Left forelimb (tissue), 1 donor: ENCODE data around the gene INKA2.

Source experiments
- DNase-seq: peaks from one replicate; pipeline ENCODE4 v3.0.0-alpha.2; 2018; ENCODE audit warnings: low spot score

Gene INKA2

GRCh38 chr1:111739194-111739924 lies at the start of gene INKA2:
Gene INKA2 (minus strand): TSS chr1:111739395. CDS start chr1:111739242, 153 bp downstream.
- DNase-seq = peak; percentile 88

GRCh38 chr1:111786669-111787207 lies 47.5 kb upstream of the INKA2 start:
- DNase-seq = no peak

- DNase-seq = no peak
These were observed 45.2 kb upstream of the INKA2 start for GRCh38 chr1:111784273-111784901.

- DNase-seq = no peak
These were observed 40.4 kb upstream of the INKA2 start for GRCh38 chr1:111779546-111779945.

- no peak for DNase-seq
These were observed 39.4 kb upstream of the INKA2 start for GRCh38 chr1:111778541-111779051.

- DNase-seq = no peak
These were observed 38.9 kb upstream of the INKA2 start for GRCh38 chr1:111778066-111778465.

GRCh38 chr1:111777301-111777700 lies 38.1 kb upstream of the INKA2 start:
- DNase-seq = no peak

GRCh38 chr1:111776861-111777260 lies 37.7 kb upstream of the INKA2 start:
- no peak for DNase-seq

GRCh38 chr1:111776391-111776790 lies 37.2 kb upstream of the INKA2 start:
- DNase-seq = no peak

- no peak for DNase-seq
These were observed 36.8 kb upstream of the INKA2 start for GRCh38 chr1:111775966-111776365.

- DNase-seq = no peak
These were observed 31.7 kb upstream of the INKA2 start for GRCh38 chr1:111770916-111771315.

- DNase-seq = no peak
These were observed 30.4 kb upstream of the INKA2 start for GRCh38 chr1:111769517-111770146.

GRCh38 chr1:111768625-111769024 lies 29.4 kb upstream of the INKA2 start:
- DNase-seq = no peak

GRCh38 chr1:111768023-111768422 lies 28.8 kb upstream of the INKA2 start:
- no peak for DNase-seq

- DNase-seq = no peak
These were observed 23.1 kb upstream of the INKA2 start for GRCh38 chr1:111762332-111762731.

GRCh38 chr1:111761717-111762116 lies 22.5 kb upstream of the INKA2 start:
- no peak for DNase-seq

- no peak for DNase-seq
These were observed 19.2 kb upstream of the INKA2 start for GRCh38 chr1:111758373-111758772.

- DNase-seq = no peak
These were observed 16.9 kb upstream of the INKA2 start for GRCh38 chr1:111756124-111756513.

- DNase-seq = peak; percentile 95
These were observed 16.3 kb upstream of the INKA2 start, which contains the start of gene DDX20 for GRCh38 chr1:111755331-111756123. Gene DDX20 (plus strand): TSS chr1:111755901. CDS start chr1:111755925, 24 bp downstream.

GRCh38 chr1:111754984-111755330 lies 15.8 kb upstream of the INKA2 start:
- DNase-seq = no peak

GRCh38 chr1:111751906-111752575 lies 12.8 kb upstream of the INKA2 start:
- DNase-seq = no peak
